ENCODE results near the gene GSTCD.

- TF ChIP-seq, protein P1, sequence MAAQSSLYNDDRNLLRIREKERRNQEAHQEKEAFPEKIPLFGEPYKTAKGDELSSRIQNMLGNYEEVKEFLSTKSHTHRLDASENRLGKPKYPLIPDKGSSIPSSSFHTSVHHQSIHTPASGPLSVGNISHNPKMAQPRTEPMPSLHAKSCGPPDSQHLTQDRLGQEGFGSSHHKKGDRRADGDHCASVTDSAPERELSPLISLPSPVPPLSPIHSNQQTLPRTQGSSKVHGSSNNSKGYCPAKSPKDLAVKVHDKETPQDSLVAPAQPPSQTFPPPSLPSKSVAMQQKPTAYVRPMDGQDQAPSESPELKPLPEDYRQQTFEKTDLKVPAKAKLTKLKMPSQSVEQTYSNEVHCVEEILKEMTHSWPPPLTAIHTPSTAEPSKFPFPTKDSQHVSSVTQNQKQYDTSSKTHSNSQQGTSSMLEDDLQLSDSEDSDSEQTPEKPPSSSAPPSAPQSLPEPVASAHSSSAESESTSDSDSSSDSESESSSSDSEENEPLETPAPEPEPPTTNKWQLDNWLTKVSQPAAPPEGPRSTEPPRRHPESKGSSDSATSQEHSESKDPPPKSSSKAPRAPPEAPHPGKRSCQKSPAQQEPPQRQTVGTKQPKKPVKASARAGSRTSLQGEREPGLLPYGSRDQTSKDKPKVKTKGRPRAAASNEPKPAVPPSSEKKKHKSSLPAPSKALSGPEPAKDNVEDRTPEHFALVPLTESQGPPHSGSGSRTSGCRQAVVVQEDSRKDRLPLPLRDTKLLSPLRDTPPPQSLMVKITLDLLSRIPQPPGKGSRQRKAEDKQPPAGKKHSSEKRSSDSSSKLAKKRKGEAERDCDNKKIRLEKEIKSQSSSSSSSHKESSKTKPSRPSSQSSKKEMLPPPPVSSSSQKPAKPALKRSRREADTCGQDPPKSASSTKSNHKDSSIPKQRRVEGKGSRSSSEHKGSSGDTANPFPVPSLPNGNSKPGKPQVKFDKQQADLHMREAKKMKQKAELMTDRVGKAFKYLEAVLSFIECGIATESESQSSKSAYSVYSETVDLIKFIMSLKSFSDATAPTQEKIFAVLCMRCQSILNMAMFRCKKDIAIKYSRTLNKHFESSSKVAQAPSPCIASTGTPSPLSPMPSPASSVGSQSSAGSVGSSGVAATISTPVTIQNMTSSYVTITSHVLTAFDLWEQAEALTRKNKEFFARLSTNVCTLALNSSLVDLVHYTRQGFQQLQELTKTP (IDR thresholded peaks at IDR 0.05; ENCODE audit: low read depth in 1 of 2, partially characterized antibody in 2 of 2) = no peak
- no peak for TF ChIP-seq ZBED1 (IDR thresholded peaks at IDR 0.05)
Measured at GRCh38 chr4:105677709-105678108, 30.9 kb upstream of the GSTCD start.
